Sigmoid colon (tissue), 4 donors: ENCODE measurements around the gene TUBA4B.

Experiments used
- POLR2A ChIP-seq, 2 donors: fragments of 450-650 bp; IDR thresholded peaks; one replicate each; pipeline ENCODE4 v1.6.1; 2016; ENCODE audit warnings: antibody characterized with exemption in 2 of 2, mild to moderate bottlenecking in 2 of 2, moderate library complexity in 2 of 2
- POLR2AphosphoS5 ChIP-seq, 4 donors: sonication (generic); formaldehyde crosslinking; IDR thresholded peaks; one replicate each; pipeline ENCODE4 v1.6.1; 2017; ENCODE audit warnings: antibody characterized with exemption in 4 of 4
- TF ChIP-seq, protein P1 (sequence below), 4 experiments: fragments of 450-650 bp in 3 of 4; fragments of 200-600 bp in 1 of 4; IDR thresholded peaks; one replicate each; pipeline ENCODE4 v1.5.1; 2016 to 2019; ENCODE audit warnings: antibody characterized with exemption in 4 of 4, mild to moderate bottlenecking in 3 of 4, moderate library complexity in 2 of 4

DNA sequence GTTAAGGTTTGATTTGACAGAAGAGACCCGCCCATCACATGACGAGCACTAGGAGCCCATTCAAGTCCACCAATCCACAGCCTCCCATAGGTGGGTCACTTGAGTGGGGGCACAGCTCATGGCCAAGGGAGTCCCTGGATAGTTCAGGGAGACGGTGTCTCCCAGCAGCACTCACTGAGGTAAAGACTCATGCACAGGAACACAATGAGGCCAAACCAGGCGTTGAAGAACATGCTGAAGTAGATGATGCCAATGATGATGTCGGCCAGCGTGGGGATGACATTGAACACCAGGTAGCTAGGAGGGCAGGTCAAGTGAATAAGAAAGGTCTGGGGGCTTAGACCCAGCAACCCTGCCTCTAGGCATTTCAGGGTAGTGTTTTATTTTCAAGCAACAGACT lies 38.3 kb upstream of the TUBA4B start:
- TF ChIP-seq, protein P1, sequence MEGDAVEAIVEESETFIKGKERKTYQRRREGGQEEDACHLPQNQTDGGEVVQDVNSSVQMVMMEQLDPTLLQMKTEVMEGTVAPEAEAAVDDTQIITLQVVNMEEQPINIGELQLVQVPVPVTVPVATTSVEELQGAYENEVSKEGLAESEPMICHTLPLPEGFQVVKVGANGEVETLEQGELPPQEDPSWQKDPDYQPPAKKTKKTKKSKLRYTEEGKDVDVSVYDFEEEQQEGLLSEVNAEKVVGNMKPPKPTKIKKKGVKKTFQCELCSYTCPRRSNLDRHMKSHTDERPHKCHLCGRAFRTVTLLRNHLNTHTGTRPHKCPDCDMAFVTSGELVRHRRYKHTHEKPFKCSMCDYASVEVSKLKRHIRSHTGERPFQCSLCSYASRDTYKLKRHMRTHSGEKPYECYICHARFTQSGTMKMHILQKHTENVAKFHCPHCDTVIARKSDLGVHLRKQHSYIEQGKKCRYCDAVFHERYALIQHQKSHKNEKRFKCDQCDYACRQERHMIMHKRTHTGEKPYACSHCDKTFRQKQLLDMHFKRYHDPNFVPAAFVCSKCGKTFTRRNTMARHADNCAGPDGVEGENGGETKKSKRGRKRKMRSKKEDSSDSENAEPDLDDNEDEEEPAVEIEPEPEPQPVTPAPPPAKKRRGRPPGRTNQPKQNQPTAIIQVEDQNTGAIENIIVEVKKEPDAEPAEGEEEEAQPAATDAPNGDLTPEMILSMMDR (IDR thresholded peaks at IDR 0.05): no peak
- TF ChIP-seq POLR2AphosphoS5 (IDR thresholded peaks at IDR 0.05) (no peak), POLR2A (IDR thresholded peaks at IDR 0.05) (no peak)
